GM18499 (cell line): ENCODE data around the gene MMP24.
"Not testable (repeated sequence)": the region's sequence is repeated elsewhere in the genome, so short reads cannot be mapped to it uniquely, and the experiment has no call there.

Experiments
- ATAC-seq: cut with Tn5 transposase; IDR thresholded peaks from one replicate; pipeline ENCODE4 v1.9.1; 2021; ENCODE audit warnings: moderate number of reproducible peaks; ENCODE audit not compliant: insufficient read depth, unreplicated experiment

Gene MMP24

GRCh38 chr20:35252598-35252997 lies 26.1 kb downstream of the MMP24 start:
- not testable (repeated sequence) for ATAC-seq

DNA sequence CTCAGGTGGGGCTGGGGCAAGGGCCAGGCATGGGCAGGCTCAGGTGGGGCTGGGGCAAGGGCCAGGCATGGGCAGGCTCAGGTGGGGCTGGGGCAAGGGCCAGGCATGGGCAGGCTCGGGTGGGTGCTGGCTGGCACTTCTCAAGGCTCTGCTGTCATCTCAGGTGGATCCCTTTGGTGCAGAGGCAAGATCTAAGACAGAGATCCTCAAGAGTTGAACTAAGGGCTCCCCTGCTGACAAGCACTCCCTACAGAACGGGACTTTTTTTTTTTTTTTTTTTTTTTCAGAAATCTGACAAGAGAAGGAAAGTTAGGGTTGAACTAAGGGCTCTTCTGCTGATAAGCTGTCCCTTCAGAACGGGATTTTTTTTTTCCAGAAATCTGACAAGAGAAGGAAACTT lies 26.5 kb downstream of the MMP24 start:
- no peak for ATAC-seq

GRCh38 chr20:35254448-35254999 lies 28.0 kb downstream of the MMP24 start:
- no peak for ATAC-seq

- no peak for ATAC-seq
Measured at GRCh38 chr20:35257175-35257909, 30.9 kb downstream of the MMP24 start.

- ATAC-seq = no peak
Measured at GRCh38 chr20:35260426-35260825, 33.9 kb downstream of the MMP24 start.

DNA sequence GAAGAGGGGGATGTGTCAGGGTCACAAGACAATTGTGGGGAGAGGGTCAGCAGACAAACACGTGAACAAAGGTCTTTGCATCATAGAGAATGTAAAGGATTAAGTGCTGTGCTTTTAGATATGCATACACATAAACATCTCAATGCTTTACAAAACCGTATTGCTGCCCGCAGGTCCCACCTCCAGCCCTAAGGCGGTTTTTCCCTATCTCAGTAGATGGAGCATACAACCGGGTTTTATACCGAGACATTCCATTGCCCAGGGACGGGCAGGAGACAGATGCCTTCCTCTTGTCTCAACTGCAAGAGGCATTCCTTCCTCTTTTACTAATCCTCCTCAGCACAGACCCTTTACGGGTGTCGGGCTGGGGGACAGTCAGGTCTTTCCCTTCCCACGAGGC lies 35.8 kb downstream of the MMP24 start:
- ATAC-seq = not testable (repeated sequence)

- not testable (repeated sequence) for ATAC-seq
Measured at GRCh38 chr20:35262731-35263531, 36.4 kb downstream of the MMP24 start.

DNA sequence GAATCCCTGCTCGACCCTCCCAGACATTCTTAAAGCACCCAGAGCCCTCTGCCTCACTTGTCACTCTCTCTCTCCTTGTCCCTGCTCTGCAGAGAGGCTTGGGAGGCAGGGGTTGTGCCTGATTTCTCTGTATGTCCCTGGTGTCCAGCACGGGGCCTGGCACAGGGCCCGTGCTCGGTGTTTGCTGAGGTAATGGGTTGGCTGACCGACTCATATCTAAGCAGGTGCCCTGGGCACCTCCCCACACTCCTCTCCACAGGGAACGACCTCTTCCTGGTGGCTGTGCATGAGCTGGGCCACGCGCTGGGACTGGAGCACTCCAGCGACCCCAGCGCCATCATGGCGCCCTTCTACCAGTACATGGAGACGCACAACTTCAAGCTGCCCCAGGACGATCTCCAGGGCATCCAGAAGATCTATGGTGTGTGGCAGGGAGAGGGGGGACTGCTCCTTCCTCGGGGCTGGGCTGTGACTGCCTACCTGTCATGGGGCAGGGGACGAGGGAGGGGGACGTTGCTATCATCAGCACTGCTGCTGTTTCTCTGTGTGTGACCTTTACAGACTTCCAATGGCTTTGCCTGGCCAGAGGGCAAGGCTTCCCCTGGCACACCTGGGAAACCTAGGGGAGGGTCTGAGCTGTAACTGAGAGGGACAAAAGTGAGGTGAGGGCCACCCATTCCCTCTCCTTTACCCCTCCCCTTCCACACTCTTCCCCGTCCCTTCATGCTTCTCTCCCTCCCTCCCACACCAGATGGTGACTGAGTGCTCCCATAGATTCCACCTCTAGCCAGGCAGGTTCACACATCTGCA lies 37.2 kb downstream of the MMP24 start:
- ATAC-seq = no peak

DNA sequence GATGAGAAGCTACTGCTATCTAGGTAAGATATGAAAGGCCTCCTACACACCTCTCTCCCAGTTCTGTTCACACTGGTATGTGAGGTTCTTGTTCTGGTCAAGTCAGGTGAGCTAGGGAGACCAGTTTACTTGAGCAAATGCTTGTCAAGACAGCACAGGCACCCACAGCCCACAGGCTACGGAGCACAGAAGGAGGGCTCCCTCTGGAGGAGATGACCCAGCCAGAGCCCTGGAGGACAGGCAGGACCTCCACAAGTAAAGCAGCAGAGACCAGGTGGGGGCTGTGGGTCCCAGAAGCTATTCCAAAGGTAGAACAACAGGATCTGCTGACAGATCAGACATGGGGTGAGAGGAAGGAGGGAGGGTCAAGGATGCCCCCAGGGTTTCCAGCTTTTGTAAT lies 38.3 kb downstream of the MMP24 start:
- no peak for ATAC-seq

- ATAC-seq = no peak
Measured at GRCh38 chr20:35267092-35267491, 40.6 kb downstream of the MMP24 start.

GRCh38 chr20:35269055-35269781 lies 42.7 kb downstream of the MMP24 start:
- no peak for ATAC-seq

GRCh38 chr20:35270021-35270902 lies 43.8 kb downstream of the MMP24 start:
- ATAC-seq = no peak

DNA sequence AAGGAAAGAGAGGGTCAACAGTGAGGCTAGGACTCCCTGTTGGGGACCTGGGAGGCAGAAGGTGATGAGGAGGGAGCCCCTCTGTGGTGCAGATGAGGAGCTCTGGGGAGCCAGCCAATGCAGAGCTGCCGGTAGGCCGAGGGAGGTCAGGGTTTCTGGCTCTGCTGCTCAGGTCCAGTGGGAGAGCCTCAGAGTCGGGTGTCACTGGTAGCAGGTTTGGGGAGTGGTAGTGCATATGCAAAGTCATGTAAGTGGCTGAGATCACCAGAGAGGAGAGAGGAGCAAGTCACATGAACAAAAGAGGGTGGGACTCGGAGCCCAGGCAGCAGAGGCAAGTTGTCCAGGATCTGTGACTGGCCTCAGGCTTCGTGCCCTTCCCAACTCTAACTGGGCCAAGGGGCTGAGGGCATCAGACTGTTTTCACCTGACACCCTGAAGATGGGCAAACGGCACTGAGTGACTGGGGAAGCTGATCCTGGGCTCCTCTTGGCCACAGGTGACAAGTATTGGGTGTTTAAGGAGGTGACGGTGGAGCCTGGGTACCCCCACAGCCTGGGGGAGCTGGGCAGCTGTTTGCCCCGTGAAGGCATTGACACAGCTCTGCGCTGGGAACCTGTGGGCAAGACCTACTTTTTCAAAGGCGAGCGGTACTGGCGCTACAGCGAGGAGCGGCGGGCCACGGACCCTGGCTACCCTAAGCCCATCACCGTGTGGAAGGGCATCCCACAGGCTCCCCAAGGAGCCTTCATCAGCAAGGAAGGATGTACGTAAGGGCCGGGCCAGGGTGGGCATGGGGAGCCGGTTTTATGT lies 44.8 kb downstream of the MMP24 start:
- no peak for ATAC-seq

DNA sequence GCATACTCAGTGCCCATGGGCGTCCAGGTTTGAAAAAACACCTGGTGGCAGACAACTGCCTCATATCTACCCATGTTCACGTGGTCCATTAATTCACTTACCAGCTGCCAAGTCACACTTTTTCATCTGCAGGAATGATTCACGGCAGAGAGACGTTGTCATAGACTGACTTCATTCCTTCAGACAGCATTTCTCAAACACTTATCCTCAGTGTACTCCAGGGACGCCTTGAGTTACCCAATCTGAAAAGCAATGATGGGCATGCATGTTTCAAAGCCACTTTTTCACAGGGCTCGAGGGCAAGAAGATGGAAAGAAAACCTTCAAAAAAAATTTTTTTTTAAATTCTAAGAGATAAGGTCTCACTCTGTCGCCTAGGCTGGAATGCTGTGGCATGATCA lies 45.4 kb downstream of the MMP24 start:
- no peak for ATAC-seq

DNA sequence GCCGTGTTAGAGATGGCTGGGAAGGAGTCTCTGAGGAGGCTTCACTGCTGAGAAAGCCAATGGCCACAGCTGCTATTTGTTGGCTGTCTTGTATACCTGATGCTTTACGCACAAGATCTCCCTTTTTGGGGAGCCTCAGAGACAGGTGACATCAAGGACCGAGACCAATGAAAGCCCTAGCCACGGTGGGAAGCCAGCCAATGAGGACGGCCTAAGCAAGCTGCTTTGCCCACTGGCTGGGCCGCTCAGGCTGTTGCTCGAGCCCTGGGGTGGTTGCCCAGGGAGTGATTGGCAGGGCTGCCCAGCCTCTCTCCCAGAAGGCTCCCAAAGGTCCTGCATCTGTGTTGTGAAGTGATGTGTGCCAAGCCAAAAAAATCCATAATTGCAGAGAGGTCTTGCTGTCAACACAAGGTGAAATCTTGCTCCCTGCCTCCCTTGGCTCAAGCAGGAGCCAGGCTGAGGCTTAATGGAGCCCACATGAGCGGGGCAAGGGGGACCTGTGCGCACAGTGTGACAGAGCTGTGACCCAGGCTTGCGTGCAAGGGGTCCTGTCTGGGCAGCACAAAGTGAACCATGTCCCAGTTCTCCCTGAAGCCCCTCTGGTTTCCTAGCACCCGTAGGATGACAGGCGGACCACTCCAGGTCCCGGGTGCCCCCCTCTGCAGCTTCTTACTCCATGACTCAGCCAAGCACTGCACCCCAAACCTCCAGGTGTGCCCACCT lies 47.1 kb downstream of the MMP24 start:
- no peak for ATAC-seq

- no peak for ATAC-seq
Measured at GRCh38 chr20:35274172-35275092, 47.9 kb downstream of the MMP24 start.
